Measurements from ENCODE around the gene IL6R.
"Not testable (repeated sequence)": the region's sequence is repeated elsewhere in the genome, so short reads cannot be mapped to it uniquely, and the experiment has no call there.

The IL6R gene

DNA sequence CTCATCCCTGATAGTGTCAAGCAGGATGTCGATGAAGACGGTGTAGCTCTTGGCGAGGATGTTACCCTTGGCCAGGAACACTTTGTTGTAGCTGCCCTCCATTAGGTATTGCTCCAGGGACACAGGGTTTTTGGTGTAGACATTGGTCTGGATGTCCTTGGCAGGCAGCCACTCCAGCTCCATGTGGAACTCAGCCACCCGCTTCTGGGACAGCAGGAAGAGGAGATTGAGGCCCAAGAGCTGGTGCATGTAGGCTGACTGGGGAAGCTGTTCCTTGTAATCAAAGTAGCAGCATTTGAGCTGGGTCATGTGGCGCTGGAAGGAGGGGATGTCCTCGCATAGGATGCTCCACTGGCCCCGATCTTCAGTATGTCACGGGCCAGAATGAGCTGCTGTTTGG is 9.5 kb downstream of the IL6R start:
- Histone ChIP-seq H3K9ac (ENCODE audit: low read depth, low read length) (no peak overlapping the region), H3K36me3 (ENCODE audit: insufficient read depth, low read length) (no peaks in the 10 kb centered on the region), H3K9me3 (ENCODE audit: control insufficient read depth, insufficient read depth, low read length) (no peaks in the 10 kb centered on the region), H3K4me1 (ENCODE audit: insufficient read depth, low read length) (peaks cover 16% of the 10 kb centered on the region)

DNA sequence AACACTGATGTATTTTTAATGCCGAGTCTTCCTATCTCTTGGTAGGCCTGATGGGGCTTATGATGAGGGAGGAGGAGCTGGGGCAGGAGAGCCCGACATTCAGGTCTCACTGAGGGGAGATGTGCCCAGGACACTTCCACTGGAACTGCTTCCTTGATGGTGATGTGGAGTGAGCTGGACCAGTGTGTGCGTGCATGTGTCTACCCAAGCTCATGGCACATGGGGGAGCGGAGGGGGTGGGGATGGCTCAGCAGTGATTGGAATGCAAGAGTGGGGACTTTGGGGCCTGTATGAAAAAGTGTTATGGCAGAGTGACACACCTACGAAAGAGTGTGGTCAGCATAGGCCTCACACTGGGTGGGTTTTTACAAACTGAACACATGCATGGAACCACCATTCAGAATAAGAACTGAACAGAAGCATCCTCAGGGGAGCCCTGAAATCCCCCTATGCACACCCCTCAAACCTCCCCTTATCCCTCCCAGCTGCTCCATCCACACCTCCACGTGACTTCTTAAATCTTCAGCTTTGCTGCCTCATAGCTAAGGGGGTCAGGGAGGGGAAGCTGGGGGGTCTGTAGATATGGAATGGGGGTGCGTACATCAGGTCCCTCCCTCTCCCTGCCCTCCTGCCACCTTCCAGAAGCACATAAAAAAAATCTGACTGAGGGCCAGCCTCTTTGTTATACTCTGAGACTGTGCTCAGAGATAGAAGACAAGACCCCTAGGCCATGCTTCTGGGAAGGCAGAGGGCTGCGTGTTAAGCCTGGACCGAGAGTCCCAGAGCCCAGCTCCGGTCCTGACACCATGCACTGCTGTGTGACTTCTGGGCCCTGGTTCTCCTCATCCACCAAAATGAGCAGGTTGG is 11.6 kb downstream of the IL6R start:
- no peaks in the 10 kb centered on the region for H3K9me3 ChIP-seq (ENCODE audit: control insufficient read depth, insufficient read depth, low read length)

DNA sequence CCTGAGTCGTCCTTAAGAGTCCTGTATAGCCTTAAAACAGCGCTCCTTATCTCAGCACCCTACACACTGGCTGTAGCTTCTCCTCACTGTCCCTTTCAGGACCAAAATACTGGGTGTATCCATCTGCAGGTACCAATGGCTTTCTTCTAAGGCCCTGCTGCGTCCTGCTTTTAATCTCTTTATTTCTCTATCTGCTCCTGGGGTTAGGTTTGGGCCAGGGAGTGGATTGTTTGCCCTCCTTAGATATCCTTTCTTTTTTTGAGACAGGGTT is 12.1 kb downstream of the IL6R start:
- Histone ChIP-seq H3K9ac (ENCODE audit: low read depth, low read length) (no peak overlapping the region), H3K9me3 (ENCODE audit: control insufficient read depth, insufficient read depth, low read length) (no peaks in the 10 kb centered on the region), H3K36me3 (ENCODE audit: insufficient read depth, low read length) (no peaks in the 10 kb centered on the region), H3K4me1 (ENCODE audit: insufficient read depth, low read length) (peaks cover 30% of the 10 kb centered on the region)

More for the DNA sequence above, 11.6 kb downstream of the IL6R start:
- Histone ChIP-seq H3K4me1 (ENCODE audit: insufficient read depth, low read length) (peaks cover 28% of the 10 kb centered on the region; the same call in 1 of the 2 replicates), H3K9ac (ENCODE audit: low read depth, low read length) (no peak overlapping the region), H3K36me3 (ENCODE audit: insufficient read depth, low read length) (no peaks in the 10 kb centered on the region)

DNA sequence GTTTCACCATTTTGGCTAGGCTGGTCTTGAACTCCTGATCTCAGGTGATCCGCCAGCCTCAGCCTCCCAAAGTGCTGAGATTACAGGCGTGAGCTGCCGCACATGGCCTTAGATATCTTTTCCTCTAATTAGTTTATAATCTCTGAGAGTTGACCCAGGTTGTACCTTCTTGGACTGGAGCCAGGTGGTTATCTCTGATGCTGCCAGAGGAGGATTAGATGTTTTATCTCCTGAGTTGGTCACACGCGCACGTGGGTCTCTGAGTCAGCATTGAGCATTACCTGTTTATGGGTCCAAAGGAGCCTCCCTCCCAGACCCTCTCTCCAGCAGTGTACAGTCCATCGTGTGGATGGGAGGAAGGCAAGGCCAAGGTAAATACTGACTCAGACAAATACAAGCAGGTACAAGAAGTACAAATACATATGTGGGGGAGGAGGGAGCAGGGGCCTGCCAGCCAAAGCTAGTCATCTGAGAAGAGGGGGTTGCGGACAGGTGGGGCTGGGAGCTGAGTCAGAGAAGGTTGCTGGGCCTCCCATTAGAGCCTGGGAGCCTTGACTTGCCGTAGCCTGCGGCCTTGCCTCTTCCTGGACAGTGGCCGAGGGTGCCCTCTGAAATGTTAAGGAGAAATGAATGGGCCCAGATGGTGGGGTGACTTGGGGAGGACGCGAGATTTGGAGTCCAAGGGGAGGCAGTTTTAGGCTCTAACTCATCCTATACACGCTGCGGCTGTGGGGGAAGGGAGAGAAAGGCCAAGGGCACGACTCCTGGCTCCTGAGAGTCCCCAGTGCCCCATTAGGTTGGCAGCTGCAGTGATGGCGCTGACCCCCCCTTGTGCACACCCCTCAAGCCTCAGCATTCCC is 13.1 kb downstream of the IL6R start:
- H3K4me1 ChIP-seq (ENCODE audit: insufficient read depth, low read length) = peaks cover 35% of the 10 kb centered on the region
- H3K36me3 ChIP-seq (ENCODE audit: insufficient read depth, low read length) = no peaks in the 10 kb centered on the region
- H3K9me3 ChIP-seq (ENCODE audit: control insufficient read depth, insufficient read depth, low read length) = no peaks in the 10 kb centered on the region
- no peak overlapping the region for H3K9ac ChIP-seq (ENCODE audit: low read depth, low read length)

DNA sequence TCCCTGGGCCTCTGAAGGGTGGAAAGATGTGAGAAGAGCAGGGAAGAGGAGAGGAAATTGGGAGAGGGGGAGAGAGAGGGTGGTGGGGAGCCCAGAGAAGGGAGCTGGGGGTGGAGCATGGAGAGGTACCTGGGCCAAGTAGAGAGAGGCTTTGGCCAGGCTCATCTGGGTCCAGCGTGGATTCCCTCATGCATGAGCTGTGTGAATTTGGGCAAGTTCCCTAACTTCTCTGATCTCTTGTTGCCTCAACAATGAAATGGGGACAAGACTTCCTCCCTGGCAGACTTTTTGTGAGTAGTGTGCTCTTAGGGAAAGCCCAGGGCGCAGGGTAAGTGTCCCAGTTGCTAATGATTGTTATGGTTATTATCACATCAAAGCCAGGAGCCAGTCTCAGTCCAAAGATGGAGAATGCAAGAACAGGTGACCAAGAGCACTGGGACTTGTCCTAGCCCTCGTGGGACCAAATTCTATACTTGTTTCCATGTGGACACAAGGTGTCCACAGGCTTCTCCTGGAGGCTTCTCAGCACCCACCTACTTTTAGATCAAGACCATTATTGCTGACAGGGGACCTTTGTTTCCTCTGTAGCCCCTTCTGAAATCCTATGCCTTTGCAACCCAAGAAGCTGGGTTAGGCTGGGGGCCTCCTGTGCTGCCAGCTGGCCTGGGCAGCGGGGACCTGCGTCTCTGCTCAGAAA is 13.9 kb downstream of the IL6R start:
- Histone ChIP-seq H3K9me3 (ENCODE audit: control insufficient read depth, insufficient read depth, low read length) (no peaks in the 10 kb centered on the region), H3K4me1 (ENCODE audit: insufficient read depth, low read length) (peaks cover 42% of the 10 kb centered on the region), H3K36me3 (ENCODE audit: insufficient read depth, low read length) (no peaks in the 10 kb centered on the region), H3K9ac (ENCODE audit: low read depth, low read length) (no peak overlapping the region)

DNA sequence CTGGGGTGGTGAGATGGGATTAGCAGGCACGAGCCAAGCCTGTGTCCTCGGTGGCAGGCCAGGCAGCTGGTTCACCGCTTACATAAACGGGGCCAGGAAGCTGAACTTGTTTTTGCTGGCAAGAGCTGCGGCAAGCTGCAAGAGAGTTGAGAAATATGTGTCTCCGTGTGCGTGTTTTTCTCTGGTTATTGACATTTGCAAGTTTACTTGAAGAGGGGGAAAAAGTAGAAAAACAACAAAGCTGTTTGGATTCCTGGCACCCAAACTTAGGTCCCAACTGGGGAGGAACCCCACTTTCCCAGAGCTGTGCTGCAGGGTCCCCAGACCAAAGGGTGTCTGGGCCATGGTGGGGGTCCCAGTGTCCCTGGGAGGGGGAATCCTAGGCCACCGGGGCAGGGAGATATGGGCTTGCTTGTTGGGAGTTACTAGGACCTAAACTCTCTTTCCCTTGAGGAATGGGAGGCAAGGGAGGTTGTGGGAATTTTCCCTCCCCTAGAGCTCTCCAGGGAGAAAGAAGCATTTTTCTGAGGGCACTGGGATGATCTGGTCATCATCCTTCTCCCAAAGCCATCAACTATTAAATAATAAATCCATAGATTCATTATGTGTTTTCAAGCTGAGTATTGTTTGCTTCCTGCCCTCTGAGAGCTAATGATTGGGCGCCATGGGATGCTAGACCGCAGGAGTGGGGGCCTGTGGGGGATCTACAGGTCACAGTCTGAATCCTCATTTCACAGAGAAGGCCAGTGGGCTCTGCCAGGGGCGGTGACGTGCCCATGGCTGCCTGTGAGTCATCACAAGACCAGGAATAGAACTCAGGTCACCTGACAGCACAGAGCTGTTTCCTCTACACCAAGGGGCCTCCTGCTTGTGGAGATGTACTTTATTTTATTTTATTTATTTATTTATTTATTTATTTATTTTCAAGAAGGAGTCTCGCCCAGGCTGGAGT is 14.8 kb downstream of the IL6R start:
- no peak overlapping the region for H3K9ac ChIP-seq (ENCODE audit: low read depth, low read length)
- no peaks in the 10 kb centered on the region for H3K36me3 ChIP-seq (ENCODE audit: insufficient read depth, low read length)
- H3K9me3 ChIP-seq (ENCODE audit: control insufficient read depth, insufficient read depth, low read length) = no peaks in the 10 kb centered on the region
- peaks cover 44% of the 10 kb centered on the region for H3K4me1 ChIP-seq (ENCODE audit: insufficient read depth, low read length)

DNA sequence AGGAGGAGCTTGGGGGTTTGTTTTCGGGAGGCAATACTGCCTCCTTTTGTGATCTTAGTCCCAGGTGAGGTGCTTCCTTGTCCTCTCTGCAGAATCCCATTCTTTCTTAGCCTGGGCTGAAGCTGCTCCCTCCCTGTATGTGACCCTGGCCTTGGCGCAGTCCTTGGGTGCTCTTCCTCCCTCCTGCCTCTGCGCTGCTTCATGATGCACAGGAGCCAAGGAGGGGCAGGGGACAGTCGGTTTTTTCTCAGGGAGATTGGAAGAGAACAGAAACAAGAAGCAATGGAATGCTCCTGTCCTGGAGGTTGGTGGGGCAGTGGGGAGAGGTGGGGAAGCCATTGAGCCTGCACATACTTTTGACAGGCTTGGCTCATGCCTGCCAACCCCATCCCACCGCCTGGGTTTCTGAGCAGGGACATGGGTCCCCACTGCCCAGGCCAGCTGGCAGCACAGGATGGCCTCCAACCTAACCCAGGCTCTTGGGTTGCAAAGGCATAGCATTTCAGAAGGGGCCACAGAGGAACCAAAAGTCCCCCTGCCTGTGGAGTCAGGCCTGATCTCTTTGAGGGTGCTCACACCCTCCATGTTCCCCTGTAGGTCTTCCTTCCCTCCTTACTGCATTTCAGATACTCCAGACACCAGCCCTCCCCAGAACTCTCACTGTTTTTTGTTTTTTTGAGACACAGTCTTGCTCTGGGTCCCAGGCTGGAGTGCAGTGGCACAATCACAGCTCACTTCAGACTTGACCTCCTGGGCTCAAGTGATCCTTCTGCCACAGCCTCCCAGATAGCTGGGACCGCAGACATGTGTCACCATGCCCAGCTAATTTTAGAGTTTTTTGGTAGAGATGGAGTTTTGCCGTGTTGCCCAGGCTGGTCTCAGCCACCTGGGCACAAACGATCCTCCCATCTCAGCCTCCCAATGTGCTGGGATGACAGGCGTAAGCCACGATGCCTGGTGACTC is 16.1 kb downstream of the IL6R start:
- Histone ChIP-seq H3K4me1 (ENCODE audit: insufficient read depth, low read length) (peaks cover 44% of the 10 kb centered on the region), H3K9ac (ENCODE audit: low read depth, low read length) (no peak overlapping the region), H3K9me3 (ENCODE audit: control insufficient read depth, insufficient read depth, low read length) (no peaks in the 10 kb centered on the region), H3K36me3 (ENCODE audit: insufficient read depth, low read length) (no peaks in the 10 kb centered on the region)

DNA sequence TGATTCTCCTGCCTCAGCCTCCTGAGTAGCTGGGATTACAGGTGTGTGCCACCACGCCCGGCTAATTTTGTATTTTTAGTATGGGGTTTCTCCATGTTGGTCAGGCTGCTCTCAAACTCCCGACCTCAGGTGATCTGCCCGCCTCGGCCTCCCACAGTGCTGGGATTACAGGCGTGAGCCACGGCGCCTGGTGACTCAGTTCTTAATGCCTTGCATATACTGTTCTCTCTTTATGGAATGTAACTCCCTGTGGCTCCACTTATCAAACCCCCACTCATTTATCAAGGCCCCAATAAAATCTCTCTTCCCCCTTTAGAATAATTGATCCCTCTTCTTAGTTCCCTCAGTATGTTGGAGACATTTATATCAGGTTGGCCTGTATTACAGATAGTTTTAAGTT is 16.9 kb downstream of the IL6R start:
- not testable (repeated sequence) for H3K9ac ChIP-seq (ENCODE audit: low read depth, low read length); H3K36me3 ChIP-seq (ENCODE audit: insufficient read depth, low read length); H3K9me3 ChIP-seq (ENCODE audit: control insufficient read depth, insufficient read depth, low read length)
- H3K4me1 ChIP-seq (ENCODE audit: insufficient read depth, low read length) = peaks cover 44% of the 10 kb centered on the region

DNA sequence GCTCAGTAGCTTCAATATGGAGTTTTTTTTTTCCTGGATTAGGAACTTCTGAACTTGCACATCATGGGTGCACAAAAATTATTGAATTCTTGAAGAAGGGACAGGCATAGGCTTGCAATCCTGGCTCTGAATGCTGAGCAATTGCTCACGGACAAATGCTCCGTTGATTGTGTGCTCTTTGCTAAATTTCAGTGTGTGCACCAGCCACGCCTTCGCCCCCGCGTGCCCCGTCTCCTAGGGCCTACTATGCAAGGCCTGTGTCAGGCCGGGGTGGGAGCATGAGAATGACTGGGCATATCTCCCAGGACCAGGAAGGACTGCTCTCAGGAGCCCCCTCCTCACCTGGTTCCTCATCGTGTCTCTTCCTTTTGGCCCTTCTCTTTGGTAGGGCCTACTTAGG is 17.4 kb downstream of the IL6R start:
- Histone ChIP-seq H3K9me3 (ENCODE audit: control insufficient read depth, insufficient read depth, low read length) (no peaks in the 10 kb centered on the region), H3K9ac (ENCODE audit: low read depth, low read length) (no peak overlapping the region), H3K36me3 (ENCODE audit: insufficient read depth, low read length) (no peaks in the 10 kb centered on the region), H3K4me1 (ENCODE audit: insufficient read depth, low read length) (peaks cover 44% of the 10 kb centered on the region)

DNA sequence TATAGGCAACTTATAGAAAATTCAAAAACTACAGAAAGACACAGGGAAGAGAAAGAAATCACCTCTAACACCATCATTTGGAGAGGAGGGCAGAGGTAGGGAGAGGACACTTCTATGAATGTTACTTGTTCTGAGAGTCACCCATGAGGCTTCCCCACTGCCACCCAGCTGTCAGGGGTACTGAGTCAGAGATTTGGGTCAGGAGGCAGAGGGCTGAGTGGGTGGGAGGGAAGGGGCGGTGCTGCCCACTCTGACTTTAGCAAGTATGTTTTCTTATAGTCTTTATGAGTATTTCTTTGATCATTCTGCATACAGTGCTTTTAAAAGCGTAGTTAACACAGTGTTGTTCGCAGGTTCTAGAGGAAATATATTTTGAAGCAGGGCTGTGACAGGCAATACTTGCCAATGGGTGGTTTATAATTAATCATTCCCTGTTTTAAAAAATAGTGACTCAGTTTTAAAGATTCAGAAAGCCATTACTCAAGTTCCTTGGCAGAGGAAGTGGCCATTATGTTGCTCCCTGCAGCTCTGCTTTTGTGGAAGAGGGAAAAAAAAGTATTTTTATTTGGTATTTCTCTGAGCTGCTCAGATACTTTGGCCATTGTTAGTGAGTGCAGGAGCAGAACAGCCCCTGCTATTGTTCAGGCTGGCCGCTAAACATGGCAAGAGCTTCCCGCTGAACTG is 18.3 kb downstream of the IL6R start:
- Histone ChIP-seq H3K4me1 (ENCODE audit: insufficient read depth, low read length) (peaks cover 40% of the 10 kb centered on the region), H3K9ac (ENCODE audit: low read depth, low read length) (no peak overlapping the region), H3K36me3 (ENCODE audit: insufficient read depth, low read length) (no peaks in the 10 kb centered on the region), H3K9me3 (ENCODE audit: control insufficient read depth, insufficient read depth, low read length) (no peaks in the 10 kb centered on the region)

DNA sequence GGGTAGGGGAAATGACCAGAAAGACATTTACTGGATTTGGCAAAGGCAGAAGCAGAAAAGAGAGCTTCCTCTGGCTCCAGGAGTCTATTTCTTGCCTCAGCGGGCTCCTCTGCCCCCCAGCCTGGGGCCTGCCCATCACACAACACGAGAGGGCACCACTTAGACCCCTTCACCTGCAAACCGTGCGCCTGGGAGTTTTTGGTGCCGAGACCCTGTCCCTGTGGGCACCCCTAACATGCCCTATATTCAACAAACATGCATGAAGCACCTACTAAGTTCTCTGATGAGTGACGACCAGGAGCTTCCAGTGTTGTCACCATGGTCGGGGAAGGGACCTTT is 18.8 kb downstream of the IL6R start:
- H3K9me3 ChIP-seq (ENCODE audit: control insufficient read depth, insufficient read depth, low read length) = no peaks in the 10 kb centered on the region
- peaks cover 35% of the 10 kb centered on the region for H3K4me1 ChIP-seq (ENCODE audit: insufficient read depth, low read length)
- no peak overlapping the region for H3K9ac ChIP-seq (ENCODE audit: low read depth, low read length)
- H3K36me3 ChIP-seq (ENCODE audit: insufficient read depth, low read length) = no peaks in the 10 kb centered on the region

DNA sequence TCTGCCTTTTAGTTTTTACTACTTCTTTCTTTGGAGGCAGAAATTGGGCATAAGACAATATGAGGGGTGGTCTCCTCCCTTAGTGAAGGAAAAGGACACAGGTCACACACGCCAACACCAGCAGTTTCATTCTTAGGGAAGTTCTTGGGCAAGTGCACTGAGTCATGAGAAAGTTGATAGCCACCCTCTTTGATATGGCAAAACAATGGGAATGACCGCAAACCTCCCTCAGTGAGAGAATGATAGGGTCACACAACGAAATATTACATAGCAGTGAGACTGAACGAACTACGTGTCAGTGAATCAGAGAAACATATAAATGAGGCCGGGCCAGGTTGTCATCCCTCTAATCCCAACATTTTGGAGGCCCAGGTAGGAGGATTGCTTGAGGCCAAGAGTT is 20.0 kb downstream of the IL6R start:
- H3K9ac ChIP-seq (ENCODE audit: low read depth, low read length) = no peak overlapping the region
- H3K36me3 ChIP-seq (ENCODE audit: insufficient read depth, low read length) = no peaks in the 10 kb centered on the region

More for the DNA sequence above, 20.0 kb downstream of the IL6R start:
- peaks cover 31% of the 10 kb centered on the region for H3K4me1 ChIP-seq (ENCODE audit: insufficient read depth, low read length)
- no peaks in the 10 kb centered on the region for H3K9me3 ChIP-seq (ENCODE audit: control insufficient read depth, insufficient read depth, low read length)
